Hematopoietic multipotent progenitor cell treated with erythropoietin and hydrocortisone succinate and interleukin-3 and kit ligand, for 17 days (in vitro differentiated cells): ENCODE measurements around the gene TEX10.

ENCODE experiments used
- DNase-seq: peaks from one replicate; pipeline ENCODE4 v3.0.0-alpha.2; 2015; ENCODE audit warnings: low spot score

Gene TEX10

DNA sequence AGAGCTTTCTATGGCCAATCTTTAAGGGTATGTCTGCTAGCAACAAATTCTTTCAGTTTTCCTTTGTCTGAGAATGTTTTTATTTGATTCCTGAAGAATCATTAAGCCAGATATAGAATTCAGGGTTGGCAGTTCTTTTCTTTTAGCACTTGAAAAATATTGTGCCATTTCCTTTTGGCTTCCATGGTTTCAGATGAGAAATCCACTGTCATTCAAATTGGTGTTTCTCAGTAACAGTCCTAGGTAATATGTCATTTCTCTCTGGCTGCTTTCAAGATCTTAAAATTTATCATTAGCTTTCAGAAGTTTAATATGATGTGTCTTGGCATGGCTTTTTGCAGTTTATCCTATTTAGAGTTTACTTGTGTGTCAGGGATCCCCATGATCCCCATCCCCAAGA lies 67.7 kb downstream of the TEX10 start:
- no peak for DNase-seq

DNA sequence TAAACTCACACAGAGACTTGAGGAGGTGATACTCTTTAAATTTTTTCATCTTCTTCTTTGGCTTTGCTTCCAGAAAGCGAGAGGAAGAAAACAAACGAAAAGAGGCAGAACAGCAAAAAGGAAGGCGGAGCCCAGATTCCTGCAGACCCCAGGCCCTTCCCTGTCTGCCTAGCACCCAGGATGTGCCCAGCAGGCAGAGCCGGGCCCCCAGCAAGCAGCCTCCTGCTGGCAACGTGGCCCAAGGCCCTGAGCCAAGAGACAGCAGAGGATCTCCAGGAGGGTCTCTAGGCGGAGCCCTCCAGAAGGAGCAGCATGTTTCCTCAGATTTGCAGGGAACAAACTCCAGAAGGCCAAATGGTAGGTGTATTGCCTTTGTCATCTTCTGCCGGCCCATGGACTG lies 68.5 kb downstream of the TEX10 start:
- no peak for DNase-seq

DNA sequence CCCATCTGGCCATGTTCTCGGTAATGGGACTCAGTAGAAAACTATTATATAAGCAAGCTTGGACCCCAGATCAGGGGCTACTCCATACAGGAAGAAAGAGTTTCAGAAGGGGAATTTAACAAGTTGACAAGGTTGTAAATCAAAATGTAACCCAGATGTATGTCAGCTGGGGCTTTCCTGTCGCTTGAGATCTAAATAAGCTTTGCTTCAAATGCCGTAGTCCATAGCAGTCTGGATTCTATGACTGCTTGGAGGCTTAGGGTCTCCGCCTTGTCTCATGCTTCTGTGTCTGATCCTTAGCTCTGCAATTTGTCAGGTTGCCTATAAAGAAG lies 70.4 kb downstream of the TEX10 start:
- DNase-seq, result no peak

DNA sequence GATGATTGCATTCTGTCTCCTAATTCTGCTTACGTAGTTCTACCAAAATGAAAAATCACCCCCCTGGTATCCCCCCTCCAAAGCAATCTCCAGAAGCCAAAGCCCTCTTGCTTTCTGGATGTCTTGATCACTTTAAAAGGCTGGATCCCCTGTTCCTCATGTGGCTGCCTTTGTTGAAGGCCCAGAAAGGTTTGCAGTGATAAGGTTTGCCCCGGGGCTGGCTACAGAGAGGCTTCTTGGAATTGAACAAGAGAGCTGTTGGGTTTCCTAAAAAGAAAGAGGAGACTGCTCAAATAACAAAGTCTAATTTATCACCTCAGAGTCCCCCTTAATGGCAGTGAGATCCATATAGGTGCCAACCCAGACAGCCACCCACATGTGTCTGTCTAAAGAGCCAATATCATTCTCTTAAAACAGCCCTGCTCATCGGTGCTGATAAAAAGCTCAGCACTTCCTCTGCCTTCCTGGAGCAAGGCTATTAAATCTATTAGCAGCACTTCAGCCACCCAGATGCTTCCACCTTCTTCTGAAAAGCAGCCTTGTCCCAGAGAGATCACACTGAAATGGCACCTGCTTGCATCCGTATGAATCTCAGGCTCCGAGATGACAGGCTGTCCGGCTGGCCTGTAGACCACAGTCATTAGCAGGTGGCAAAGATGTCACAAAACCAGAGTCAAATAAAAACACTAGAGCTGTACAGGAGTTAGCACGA lies 70.9 kb downstream of the TEX10 start:
- DNase-seq, result no peak

DNA sequence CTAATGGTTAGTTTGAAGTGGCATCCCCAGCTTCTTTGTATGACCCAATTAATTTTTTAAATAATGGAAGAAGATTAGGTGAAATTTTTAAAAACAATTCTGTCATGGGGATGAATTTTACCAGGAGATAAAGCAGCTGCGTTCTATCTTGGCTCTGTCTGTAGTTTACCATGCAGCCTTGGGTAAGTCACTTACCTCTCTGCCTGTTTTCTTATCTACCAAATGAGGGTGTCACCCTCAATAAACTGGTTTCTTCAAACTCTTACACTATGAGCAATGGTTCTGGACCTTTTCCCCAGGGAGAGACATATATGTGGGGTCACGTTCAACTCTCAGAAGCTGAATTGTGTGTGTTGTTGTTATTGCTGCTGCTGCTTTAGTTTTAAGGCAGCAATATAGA lies 71.7 kb downstream of the TEX10 start:
- no peak for DNase-seq

DNA sequence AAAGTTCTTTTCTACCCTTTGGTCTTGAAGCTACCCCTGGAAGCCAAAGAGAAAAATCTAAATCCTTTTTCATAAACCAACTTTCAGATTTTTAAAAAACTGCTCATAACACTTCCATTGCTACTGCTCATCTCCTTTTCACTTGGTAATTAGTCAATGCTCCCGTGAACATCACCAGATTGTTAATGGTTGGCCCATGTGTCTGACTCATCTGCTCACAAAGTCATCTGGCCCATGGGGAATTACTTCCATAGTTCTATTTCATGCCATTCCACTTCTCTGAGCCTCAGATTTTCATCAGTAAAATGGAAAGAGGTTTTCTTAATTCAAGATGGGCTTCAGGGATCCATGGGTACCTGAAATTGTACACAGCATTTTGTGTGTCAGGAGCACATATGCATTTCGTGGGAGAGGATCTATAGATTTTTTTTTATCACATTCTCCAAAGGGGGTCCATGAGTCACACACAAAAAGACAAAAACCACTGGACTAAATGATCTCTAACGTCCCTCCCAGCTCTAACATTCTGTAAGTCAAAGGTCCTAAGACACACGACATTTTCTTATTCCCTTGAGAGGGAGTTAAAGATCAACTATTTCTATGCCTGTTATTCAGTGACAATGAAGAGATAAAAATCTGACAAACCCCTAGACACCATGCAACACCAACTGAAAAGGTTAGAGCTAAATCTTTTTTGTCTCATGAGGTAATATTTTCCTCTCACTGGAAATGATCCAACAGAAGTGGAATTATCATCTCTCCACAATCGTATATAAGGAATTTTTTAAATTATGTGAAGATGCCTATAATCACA lies 75.4 kb downstream of the TEX10 start:
- DNase-seq, result no peak

DNA sequence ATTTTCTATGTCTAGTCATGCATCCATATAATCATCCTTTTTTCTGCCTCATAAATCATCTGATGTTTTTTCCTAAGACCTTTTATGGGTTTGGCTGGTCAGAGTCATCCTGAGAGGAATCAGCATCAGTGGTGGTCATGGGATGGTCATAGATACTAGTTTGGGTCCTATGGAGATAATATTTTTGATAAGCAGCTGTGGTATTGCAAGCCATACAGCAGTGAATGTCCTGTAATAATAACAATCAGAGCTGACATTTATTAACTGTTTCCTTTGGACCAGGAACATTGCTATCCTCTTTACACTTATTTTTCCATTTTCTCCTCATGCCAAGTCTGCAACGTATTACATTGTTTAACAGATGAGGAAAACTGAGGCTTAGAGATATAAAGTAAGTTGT lies 83.1 kb downstream of the TEX10 start:
- DNase-seq, result no peak

DNA sequence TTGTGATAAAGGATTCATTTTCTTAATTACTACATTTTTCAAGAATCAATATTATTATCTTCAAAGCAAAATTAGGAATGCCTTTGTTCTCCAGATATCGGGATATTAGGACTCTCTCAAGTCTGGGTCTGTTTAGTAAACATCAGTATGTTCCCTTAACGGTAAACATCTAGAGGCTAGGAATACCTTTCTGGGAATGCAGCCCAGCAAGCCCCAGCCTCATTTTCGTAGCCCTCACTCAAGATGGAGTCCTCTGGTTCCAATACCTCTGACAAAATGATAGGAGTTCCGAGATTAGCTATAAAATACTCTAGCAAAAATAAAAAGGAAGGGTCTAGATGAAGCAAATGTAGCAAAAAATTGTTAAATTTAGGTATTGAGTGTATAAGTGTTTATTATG lies 84.5 kb downstream of the TEX10 start:
- DNase-seq, result no peak

DNA sequence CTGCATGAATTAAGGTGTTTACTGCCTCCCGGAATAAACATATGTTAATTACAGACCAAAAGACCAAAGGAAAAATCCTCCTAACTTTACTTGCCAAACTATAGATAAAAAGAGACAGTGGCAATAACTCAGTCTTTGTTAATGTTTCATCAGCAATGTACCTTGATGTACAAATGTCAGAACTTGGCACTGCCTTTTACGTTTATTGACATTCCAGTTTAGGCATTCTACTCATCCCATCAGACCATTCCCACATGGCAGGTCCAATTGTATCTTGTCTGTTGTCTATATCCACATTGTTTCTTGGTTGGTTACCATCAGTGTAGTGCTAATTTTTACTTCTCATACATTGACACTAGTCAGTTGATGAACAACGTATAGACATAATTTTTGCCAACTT lies 85.5 kb downstream of the TEX10 start:
- DNase-seq, result no peak
